HG02588 (cell line): ENCODE measurements around the gene IMPA2.
"Not testable (repeated sequence)": the region's sequence is repeated elsewhere in the genome, so short reads cannot be mapped to it uniquely, and the experiment has no call there.

ENCODE experiments used
- ATAC-seq: cut with Tn5 transposase; IDR thresholded peaks from one replicate; pipeline ENCODE4 v1.9.1; 2021; ENCODE audit warnings: mild to moderate bottlenecking, moderate library complexity; ENCODE audit not compliant: unreplicated experiment

Gene IMPA2

DNA sequence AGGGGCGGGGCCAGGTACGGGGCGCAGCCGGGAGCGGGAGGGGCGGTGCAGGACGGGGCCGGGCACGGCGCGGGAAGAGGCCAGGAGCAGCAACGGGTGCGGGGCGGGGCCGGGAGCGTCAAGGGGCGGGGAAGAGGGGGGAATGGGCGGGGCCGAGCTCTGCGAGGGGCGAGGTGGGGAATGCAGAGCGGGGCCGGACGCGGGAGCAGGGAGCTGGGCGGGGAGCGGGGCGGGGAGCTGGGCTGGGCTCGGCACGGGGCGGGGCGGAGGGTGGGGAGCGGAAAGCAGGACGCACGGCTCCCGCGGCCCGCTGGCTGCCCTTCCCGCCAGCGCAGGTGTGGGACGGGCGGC lies at the start of gene IMPA2:
TSS of gene IMPA2 (plus strand) at position 316 of the 351 bp plus-strand sequence. CDS start 163 bp downstream, outside the sequence.
- ATAC-seq = peak; percentile 40

DNA sequence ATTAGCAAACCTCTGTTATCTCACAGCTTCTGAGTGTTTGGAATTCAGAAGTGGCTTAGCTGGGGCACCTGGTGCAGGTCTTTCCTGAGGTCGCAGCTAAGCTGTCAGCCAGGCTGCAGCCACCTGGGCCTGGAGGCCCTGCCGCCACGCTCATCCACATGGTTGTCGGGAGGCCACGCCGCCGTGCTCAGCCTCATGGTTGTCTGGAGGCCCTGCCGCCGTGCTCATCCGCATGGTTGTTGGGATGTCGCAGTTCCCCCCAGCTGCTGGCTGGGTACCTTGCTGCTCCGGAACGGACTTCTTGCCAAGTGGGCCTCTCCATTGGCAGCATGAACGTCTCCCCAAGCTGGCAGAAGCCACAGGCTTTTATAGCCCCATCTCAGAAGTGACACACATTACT lies 48.9 kb upstream of the IMPA2 start:
- no peak for ATAC-seq

DNA sequence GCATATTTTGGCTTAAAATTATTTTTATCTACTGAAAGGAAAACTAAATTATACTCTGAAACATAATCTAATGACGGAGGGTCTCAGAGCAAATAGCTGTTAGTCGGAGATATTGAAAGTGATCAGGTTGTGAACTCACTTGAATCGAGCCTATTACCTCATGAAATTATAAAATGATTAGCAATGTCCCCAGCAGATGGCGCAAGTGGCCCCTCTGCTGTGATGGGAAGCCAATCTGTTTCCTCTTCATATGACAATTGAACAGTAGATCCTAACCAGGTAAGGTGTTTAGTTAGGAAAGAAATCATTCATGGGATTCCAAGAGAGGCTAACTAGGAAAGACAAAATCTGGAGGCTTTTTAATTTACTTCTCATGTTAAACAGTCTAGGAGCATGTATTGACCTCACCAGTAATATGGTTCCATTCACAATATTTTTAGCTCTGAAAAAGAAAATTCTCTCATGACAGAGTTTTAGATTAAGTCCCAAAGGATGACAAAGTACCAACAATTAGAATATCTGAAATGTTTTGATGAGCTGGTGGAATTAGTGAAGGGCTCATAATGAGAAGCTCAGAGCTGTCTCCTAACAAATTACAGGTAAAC lies 43.3 kb upstream of the IMPA2 start:
- ATAC-seq = no peak

DNA sequence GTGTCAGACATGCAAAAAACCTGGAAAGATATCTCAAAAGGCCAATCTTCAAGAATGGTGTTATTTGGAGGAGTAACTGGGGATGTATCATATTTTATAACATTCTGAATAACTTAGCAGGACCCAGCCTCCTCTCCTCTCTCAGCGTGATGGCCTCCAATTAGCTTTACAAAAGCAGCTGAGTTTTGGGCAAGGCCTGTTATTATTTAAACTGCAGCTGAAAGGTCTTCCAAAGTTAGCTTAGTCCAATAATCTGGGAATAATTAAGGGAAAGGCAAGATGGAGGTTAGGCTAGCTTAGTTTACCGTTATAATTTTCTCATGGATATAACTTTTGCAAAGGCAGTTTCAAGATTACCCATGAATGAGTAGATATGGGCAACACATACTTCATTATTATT lies 40.4 kb upstream of the IMPA2 start:
- ATAC-seq = no peak

DNA sequence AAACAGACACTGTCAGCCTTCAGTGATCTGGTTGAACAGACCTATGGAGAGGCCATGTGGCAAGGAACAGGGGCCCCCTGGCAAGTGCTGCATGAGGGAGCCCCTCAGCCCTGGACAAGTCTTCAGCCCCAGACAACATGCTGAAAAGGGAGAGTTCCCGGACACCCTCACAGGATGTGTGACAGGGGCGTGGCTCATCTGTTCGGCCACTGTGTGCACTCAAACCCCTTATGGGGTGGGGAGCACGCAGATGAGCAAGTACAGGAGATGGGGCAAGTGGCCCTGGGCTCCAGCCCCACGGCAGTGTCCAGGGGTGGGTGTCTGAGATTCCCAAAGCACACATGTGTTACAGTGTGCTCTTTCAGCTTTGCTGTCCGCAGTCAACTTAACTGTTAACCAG lies 37.8 kb upstream of the IMPA2 start:
- ATAC-seq = no peak

DNA sequence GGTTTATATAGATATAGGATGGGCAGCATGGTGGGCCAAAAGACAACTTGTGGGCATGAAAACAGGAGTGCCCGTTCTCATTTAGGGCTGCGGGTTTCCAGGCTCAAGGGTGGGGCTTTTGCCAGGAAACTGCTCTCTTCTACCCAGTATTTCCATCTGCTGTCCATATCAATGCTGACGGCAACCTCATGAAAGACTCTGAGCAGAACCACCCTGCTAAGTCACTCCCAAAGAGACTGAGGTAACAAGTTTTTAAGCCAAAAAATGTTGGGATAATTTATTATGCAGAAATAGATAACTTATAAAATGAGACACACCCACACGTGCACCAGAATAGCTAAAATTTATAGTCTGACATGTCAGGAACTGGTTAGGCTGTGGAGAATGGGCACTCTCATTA lies 37.1 kb upstream of the IMPA2 start:
- no peak for ATAC-seq

DNA sequence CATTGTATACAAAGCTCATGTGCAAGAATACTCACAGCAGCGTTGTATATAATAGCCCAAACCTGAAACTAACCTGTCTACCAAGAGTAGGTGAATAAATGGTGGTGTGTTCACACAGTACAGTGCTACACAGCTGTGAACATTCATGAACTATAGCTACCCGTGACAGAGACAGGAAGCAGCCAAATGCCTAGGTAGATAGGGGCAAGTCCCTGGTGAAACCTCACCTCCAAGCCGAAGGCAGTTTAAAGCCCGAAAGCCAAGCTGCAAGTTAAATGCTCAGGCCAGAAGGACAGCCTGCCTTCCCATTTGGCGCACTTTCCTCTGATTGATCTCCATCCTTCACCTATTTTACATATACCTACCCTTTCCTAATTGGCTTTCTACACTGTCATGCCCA lies 36.5 kb upstream of the IMPA2 start:
- no peak for ATAC-seq

DNA sequence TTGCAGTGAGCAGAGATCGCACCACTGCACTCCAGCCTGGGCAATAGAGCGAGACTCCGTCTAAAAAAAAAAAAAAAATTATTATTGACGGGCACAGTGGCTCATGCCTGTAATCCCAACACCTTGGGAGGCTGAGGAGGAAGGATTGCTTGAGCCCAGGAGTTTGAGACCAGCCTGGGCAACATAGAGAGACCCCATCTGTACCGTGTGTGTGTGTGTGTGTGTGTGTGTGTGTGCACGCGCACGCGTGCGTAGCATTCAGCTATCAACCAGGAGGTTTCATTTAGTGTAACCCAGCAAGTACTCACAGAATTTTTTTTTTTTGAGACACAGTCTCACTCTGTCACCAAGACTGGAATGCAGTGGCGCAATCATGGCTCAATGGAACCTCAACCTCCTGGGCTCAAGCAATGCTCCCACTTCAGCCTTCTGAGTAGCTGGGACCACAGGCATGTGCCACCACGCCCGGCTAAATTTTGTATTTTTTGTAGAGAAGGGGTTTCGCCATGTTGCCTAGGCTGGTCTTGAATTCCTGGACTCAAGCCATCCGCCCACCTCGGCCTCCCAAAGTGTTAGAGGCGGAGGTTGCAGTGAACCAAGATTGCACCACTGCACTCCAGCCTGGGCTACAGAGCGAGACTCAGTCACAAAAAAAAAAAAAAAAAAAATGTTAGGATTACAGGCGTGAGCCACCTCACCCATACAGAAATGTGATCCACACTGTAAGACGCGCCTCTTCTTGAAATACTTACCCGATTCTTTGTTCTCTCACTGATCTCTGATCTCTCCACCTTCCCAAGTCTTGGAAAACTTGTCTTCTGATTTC lies 35.3 kb upstream of the IMPA2 start:
- ATAC-seq = not testable (repeated sequence)

DNA sequence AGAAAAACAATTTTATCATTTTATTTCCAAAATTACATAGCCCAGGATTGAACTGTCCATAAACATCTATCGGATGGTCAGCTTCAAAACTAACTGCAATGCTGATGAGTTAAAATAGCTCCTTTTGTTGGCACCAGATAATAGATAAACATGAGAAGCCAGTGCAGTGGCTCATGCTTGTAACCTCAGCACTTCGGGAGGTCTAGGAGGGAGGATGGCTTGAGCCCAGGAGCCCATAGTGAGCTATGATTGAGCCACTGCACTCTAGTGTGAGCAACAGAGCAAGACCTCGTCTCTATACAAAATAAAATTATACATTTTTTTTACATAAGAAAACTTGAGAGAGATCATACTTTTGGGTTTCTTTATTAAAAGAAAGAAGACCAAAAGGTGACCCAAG lies 34.6 kb upstream of the IMPA2 start:
- ATAC-seq = no peak

DNA sequence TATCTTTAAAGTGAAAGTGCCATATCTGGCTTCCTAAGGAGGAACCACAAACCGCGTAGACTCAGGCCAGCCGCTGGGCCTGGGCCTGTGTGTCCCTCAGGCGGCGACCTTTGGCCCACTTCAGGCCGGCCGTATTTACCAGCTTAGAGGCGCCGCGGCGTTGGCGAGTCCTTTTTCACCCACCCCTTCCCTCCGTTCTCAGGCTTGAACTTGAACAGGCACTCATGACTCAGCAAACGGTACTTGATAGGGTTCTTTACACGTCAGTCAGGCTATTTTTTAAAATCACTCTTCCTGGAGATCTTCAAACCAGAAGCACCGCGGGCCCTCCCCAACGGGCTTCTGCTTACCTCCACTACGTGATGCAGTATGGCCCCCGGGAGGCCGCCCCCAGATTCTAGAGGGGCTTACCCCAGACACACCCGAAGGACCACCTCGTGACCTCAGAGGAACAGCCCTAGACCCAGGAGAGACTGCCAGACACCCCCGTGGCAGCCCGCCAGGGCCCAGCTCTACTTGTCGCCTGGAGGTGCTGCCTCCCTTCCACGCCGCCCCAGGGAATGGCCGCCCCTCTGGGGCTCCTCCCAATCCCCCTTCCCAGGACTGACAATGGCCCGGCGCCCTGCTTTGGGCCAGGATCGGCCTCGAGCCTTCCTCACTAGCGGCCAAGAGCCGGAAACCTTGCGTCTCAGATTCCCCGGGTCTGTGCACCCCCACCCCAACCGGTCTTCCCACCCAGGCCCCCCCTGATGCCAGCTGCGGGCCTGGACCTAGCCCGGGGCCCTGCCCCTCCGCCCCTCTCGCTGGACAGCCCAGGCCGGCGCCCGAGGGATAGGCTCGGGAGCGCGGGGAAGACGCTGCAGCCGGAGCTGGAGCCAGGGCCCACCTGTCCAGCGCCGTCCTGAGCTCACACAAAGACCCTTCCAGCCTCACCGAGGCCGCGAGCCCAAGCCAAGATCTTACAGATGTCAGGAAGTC lies 33.8 kb upstream of the IMPA2 start:
- ATAC-seq = peak; percentile 91

DNA sequence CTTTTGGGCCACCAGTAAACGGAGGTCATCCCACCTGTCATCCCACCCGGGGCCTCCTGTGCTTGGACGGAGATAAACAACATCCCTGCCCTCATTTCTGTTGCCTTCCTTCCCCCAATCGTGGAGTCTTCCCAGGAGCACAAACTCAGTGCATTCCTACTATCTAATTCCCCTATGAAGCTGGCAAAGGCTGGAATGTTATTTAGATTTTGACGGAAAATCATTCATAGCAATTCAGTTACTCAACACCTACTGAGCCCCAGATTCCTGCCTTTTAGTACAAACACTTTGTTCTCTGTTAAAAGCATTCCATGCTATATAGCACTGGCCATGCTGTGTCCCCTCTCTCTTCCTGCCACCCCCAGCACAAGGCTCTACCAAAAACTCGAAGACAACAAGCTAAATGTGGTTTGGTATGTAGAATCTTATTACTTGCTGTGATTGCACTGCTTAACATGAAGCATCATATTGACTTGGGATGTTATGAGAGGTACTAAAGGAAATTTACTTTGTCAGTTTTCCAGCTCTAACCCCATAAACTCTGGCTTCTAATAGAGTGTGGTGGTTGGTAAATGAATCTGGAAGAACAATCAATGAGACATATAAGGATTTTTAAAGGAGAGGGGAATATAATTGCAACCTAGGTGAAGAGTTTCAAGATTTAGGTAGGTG lies 32.3 kb upstream of the IMPA2 start:
- no peak for ATAC-seq

DNA sequence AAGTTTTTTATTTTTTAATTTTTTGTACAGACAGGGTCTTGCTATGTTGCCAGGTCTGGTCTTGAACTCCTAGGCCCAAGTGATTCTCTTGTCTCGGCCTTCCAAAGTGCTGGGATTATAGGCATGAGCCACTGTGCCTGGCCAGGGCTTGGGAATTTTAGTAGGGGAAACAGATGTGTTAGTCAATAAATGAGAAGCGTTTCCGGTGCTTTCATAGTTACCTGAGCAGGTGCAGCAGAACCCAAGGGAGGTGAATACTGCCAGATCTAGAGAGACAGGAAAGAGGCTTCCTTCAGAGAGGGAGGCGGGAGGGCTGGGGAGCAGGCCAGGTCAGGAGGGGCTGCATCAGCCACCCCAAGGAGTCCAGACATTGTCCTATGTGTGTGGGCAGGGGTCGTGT lies 30.5 kb upstream of the IMPA2 start:
- no peak for ATAC-seq

DNA sequence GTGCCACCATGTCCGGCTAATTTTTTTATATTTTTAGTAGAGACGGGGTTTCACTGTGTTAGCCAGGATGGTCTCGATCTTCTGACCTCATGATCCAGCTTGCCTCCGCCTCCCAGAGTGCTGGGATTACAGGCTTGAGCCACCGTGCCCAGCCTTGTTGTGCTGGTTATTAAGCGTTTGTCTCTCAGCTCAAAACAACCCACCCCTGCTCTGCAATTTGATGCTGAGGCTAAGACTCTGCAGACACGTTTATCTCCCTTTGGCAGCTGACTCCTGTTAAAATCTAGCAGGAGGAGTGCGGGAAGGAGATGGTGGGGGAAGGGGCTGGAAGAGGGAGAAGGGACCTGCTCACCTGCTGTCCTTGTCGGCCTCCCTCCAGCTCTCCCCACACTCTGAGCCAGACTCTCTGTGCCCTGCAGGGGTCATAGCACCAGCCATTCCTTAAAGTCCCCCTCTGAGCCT lies 29.9 kb upstream of the IMPA2 start:
- ATAC-seq = no peak

DNA sequence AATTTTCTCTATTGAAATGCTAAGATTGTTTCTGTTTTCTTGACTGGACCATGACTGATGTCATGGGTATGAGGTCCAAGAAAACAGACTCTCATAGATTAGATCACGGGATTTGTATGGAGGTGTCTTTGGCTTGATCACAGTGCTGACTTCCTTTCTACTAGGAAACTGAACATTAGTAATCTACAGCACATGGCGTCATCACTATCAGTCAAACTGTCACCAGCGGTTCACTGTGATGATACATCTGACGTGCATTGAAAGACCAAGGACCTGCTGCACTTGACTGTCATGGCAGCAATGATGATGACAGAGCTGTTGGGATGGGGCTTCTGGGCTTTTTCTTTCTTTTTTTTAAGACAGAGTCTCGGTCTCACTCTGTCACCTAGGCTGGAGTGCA lies 28.2 kb upstream of the IMPA2 start:
- no peak for ATAC-seq

DNA sequence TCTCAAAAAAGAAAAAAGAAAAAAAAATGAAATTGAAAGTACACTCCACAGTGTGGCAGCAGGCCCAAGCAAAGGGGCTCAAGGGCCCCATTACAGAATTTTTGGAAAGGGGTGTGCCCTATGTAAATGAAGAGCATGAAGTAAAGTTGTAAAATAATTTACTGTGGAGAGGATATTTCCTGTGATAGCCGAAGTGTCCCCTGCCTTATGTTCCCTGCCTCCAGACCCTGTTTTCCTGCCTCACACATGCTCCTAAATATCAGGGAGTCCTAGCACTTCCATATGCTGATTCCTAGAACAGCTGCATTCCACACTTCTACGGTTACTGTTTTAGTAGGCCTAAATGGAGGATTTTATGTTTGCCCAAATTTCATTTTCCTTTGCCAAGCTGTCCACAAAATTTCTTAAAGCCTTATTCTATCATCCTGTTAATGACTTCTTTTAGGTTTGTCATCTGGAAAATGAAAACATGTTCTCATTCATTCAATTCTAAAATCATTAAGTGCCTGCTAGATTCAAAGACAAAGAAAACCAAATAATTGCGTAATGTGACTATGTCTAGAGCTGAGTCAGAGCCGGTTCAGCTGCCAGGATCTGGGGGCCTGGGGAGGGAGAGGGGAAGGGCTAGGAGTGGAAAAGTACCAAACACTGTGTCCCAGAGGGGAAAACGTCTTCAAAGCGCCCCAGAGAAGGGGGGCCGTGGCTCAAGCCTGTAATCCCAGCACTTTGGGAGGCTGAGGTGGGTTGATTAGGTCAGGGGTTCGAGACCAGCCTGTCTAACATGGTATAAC lies 25.9 kb upstream of the IMPA2 start:
- no peak for ATAC-seq

DNA sequence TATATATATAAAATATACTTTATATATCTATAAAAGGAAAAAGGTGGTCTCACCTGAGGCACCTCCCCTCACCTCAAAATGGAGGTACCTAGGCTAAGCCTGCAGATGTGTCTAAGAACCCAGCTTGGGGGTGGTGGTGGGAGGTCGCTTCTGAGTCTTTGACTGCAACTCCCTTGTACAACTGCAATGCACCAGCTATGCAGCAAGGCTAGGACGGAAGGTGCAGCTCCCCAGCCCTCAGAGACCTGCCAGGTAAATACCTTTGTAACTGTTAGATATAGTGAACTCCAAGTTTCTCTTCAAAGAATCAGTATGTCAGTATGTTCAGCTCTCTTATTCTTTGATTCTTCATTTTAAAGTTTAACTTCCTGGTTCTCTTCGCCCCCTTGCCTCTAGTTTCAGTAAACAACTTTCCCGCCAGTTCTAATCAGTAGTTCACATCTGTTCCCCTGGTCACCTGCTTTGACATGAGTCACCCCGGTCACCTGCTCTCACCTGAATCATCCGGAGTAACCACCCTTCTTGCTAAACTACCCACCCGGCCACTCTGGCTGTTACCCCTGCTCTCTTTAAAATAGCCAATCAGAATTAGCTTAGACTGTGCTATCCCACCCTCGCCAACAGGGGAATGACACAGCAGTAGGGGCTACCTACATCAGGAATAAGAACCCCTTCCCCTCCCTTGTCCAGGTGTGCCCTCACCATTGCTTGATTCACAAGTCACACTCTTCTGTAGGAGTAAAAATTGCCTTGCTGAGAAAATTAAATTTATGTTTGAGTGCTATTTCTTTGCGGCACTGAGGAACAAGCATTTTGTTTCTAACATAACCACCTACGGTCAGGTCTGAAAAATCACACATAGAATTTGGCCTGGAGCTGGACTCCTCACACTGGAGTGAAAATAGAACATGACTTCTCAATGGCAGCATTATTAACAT lies 24.7 kb upstream of the IMPA2 start:
- ATAC-seq = no peak

DNA sequence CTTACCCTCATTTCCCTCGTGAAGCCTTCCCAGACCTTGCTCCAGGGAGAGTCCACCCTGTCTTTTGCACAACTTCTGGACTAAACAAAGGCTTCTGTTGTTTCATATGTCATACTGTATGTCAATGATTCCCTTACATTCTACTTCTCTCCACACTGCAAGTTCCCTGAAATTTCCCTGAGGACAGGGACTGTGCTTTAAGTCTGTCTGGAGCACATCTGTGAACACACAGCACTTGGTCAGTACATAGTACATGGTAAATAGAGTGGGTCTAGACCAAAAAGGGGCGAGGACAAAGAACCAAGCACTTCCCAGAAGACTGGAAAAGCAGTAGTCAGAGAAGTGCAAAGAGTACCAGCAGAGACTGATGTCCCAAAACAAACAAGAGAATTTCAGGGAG lies 23.7 kb upstream of the IMPA2 start:
- no peak for ATAC-seq

DNA sequence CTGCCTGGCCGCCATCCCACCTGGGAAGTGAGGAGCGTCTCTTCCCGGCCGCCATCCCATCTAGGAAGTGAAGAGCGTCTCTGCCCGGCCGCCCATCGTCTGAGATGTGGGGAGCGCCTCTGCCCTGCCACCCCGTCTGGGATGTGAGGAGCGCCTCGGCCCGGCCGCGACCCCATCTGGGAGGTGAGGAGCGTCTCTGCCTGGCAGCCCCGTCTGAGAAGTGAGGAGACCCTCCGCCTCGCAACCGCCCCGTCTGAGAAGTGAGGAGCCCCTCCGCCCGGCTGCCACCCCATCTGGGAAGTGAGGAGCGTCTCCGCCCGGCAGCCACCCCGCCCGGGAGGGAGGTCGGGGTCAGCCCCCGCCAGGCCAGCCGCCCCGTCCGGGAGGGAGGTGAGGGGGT lies 21.7 kb upstream of the IMPA2 start:
- ATAC-seq = not testable (repeated sequence)
